ENCODE results near the gene MAD2L2.

Gene MAD2L2

GRCh38 chr1:11626551-11626950 lies 54.4 kb downstream of the MAD2L2 start:
- DNase-seq: no peak
